Fibroblast of peridontal ligament (primary cell): ENCODE measurements around the gene TNS3.

Experiments used
- DNase-seq: peaks from one replicate; pipeline ENCODE4 v3.0.0-alpha.2; 2010; ENCODE audit errors: extremely low read depth

The TNS3 gene

GRCh38 chr7:47408675-47409074, 173.2 kb downstream of the TNS3 start:
- DNase-seq: no peak

GRCh38 chr7:47407821-47408674, 173.9 kb downstream of the TNS3 start:
- no peak for DNase-seq

- DNase-seq: no peak
These were observed 174.8 kb downstream of the TNS3 start for GRCh38 chr7:47407136-47407535.

- no peak for DNase-seq
These were observed 175.1 kb downstream of the TNS3 start for GRCh38 chr7:47406801-47407129.

- peak; percentile 27 for DNase-seq
These were observed 175.8 kb downstream of the TNS3 start for GRCh38 chr7:47405921-47406800.

GRCh38 chr7:47405286-47405904, 176.5 kb downstream of the TNS3 start:
- DNase-seq: peak; percentile 25

- DNase-seq: peak; percentile 57
These were observed 177.9 kb downstream of the TNS3 start for GRCh38 chr7:47404010-47404409.

GRCh38 chr7:47402941-47403866, 178.7 kb downstream of the TNS3 start:
- DNase-seq: peak; percentile 71

GRCh38 chr7:47401611-47402570, 180.0 kb downstream of the TNS3 start:
- DNase-seq: no peak

- DNase-seq: no peak
These were observed 181.1 kb downstream of the TNS3 start for GRCh38 chr7:47400741-47401206.

GRCh38 chr7:47400001-47400400, 181.9 kb downstream of the TNS3 start:
- no peak for DNase-seq

- DNase-seq: no peak
These were observed 187.1 kb downstream of the TNS3 start for GRCh38 chr7:47394751-47395252.

GRCh38 chr7:47394216-47394615, 187.7 kb downstream of the TNS3 start:
- no peak for DNase-seq

GRCh38 chr7:47393406-47393805, 188.5 kb downstream of the TNS3 start:
- DNase-seq: no peak

GRCh38 chr7:47392241-47392759, 189.6 kb downstream of the TNS3 start:
- peak; percentile 95 for DNase-seq

GRCh38 chr7:47391726-47392125, 190.2 kb downstream of the TNS3 start:
- DNase-seq: no peak

- no peak for DNase-seq
These were observed 191.0 kb downstream of the TNS3 start for GRCh38 chr7:47390914-47391313.

GRCh38 chr7:47389923-47390630, 191.8 kb downstream of the TNS3 start:
- DNase-seq: no peak
